CD14-positive monocyte (primary cell): ENCODE measurements around the gene KIRREL3. TPM values are rescaled to one million over a fixed set of nuclear protein-coding genes. Genes with fewer than 3 reads are reported as not detected.

Experiments used
- DNase-seq, 3 donors: peaks; one replicate each; pipeline ENCODE4 v3.0.0-alpha.2; 2011 to 2022
- H2AFZ ChIP-seq: 2 replicates; pipeline ENCODE4 v1.6.0; 2012; ENCODE audit warnings: mild to moderate bottlenecking, low read depth, low read length, inconsistent platforms; ENCODE audit not compliant: insufficient read depth, poor library complexity, severe bottlenecking
- H3K27ac ChIP-seq, 2 donors: 1 replicate in 1 of 2; 2 replicates in 1 of 2; pipeline ENCODE4 v1.5.1; 2012 to 2013; ENCODE audit warnings: low read length in 2 of 2, control low read depth in 1 of 2, inconsistent platforms in 1 of 2, low read depth in 1 of 2, mild to moderate bottlenecking in 1 of 2
- H3K27me3 ChIP-seq, 2 donors: one replicate each; pipeline versions ENCODE4 v1.6.0 to v1.6.1; 2011 to 2013; ENCODE audit warnings: low read length in 2 of 2; ENCODE audit not compliant: control insufficient read depth in 2 of 2, insufficient read depth in 2 of 2
- H3K36me3 ChIP-seq, 2 donors: replicated peaks in 1 of 2; 1 replicate in 1 of 2; 2 replicates in 1 of 2; pipeline versions ENCODE4 v1.5.1 to v1.6.1; 2012 to 2013; ENCODE audit warnings: low read length in 2 of 2, control low read depth in 1 of 2, inconsistent platforms in 1 of 2, mild to moderate bottlenecking in 1 of 2; ENCODE audit not compliant: insufficient read depth in 2 of 2, control insufficient read depth in 1 of 2
- H3K4me1 ChIP-seq, 2 donors: 1 replicate in 1 of 2; 2 replicates in 1 of 2; pipeline versions ENCODE4 v1.5.1 to v1.6.1; 2012 to 2013; ENCODE audit warnings: low read length in 2 of 2, control low read depth in 1 of 2, inconsistent platforms in 1 of 2, mild to moderate bottlenecking in 1 of 2, moderate library complexity in 1 of 2; ENCODE audit not compliant: insufficient read depth in 2 of 2, control insufficient read depth in 1 of 2
- H3K4me2 ChIP-seq: replicated peaks from 2 replicates; pipeline ENCODE3; 2012; ENCODE audit warnings: low read length, moderate library complexity, mild to moderate bottlenecking; ENCODE audit not compliant: poor library complexity, severe bottlenecking; ENCODE audit errors: extremely low read depth
- H3K4me3 ChIP-seq, 3 experiments: fragments of 200-600 bp in 1 of 3; sonication (generic) in 1 of 3; replicated peaks in 1 of 3; 1 replicate in 2 of 3; 2 replicates in 1 of 3; pipeline ENCODE4 v1.5.1; 2011 to 2013; ENCODE audit warnings: low read length in 3 of 3, mild to moderate bottlenecking in 3 of 3, control low read depth in 2 of 3, low read depth in 2 of 3, inconsistent platforms in 1 of 3, moderate library complexity in 1 of 3
- H3K79me2 ChIP-seq: 2 replicates; pipeline ENCODE4 v1.6.0; 2012; ENCODE audit warnings: mild to moderate bottlenecking, control low read depth, inconsistent platforms, low read length, moderate library complexity; ENCODE audit not compliant: insufficient read depth
- H3K9ac ChIP-seq: 2 replicates; pipeline ENCODE4 v1.6.0; 2017; ENCODE audit warnings: low read length, mild to moderate bottlenecking; ENCODE audit not compliant: insufficient read depth, poor library complexity, severe bottlenecking
- H3K9me3 ChIP-seq, 2 donors: replicated peaks in 1 of 2; 1 replicate in 1 of 2; 2 replicates in 1 of 2; pipeline versions ENCODE4 v1.5.1 to v1.6.1; 2012 to 2013; ENCODE audit warnings: low read length in 2 of 2, control low read depth in 1 of 2; ENCODE audit not compliant: control insufficient read depth in 1 of 2, insufficient read depth in 1 of 2
- H4K20me1 ChIP-seq: 2 replicates; pipeline ENCODE4 v1.6.0; 2012; ENCODE audit warnings: mild to moderate bottlenecking, low read length, control low read depth, moderate library complexity; ENCODE audit not compliant: insufficient read depth
- H3K27ac Mint-ChIP-seq, 7 donors: one replicate each; pipeline ENCODE4 v1.8.0; 2020; ENCODE audit warnings: mild to moderate bottlenecking in 7 of 7, mixed read lengths in 7 of 7, moderate library complexity in 6 of 7, inconsistent platforms in 2 of 7
- H3K27me3 Mint-ChIP-seq, 3 donors: one replicate each; pipeline ENCODE4 v1.8.0; 2021 to 2022; ENCODE audit warnings: low read depth in 3 of 3, mild to moderate bottlenecking in 3 of 3, mixed read lengths in 3 of 3, moderate library complexity in 3 of 3, inconsistent platforms in 1 of 3
- H3K36me3 Mint-ChIP-seq, 2 donors: one replicate each; pipeline ENCODE4 v1.8.0; 2020; ENCODE audit warnings: mixed read lengths in 2 of 2, inconsistent platforms in 1 of 2, mild to moderate bottlenecking in 1 of 2
- H3K4me1 Mint-ChIP-seq: one replicate; pipeline ENCODE4 v1.8.0; 2020; ENCODE audit warnings: mild to moderate bottlenecking, mixed read lengths
- H3K4me3 Mint-ChIP-seq, 2 donors: one replicate each; pipeline ENCODE4 v1.8.0; 2020; ENCODE audit warnings: mild to moderate bottlenecking in 2 of 2, mixed read lengths in 2 of 2, moderate library complexity in 1 of 2
- H3K9me3 Mint-ChIP-seq, 7 donors: one replicate each; pipeline ENCODE4 v1.8.0; 2020 to 2022; ENCODE audit warnings: mixed read lengths in 7 of 7, mild to moderate bottlenecking in 6 of 7, moderate library complexity in 6 of 7, inconsistent platforms in 2 of 7
- CTCF ChIP-seq: fragments of 200-600 bp; IDR thresholded peaks from one replicate; pipeline ENCODE4 v1.8.0; 2022; ENCODE audit warnings: antibody characterized with exemption, mild to moderate bottlenecking
- WGBS: methylation state at CpG from one replicate; pipeline ENCODE4 v1.1.5; 2013; ENCODE audit warnings: missing lambda C conversion rate; ENCODE audit not compliant: insufficient coverage; 5-methylcytosine and 5-hydroxymethylcytosine counted together
- intact Hi-C, 2 donors: fragments of 100-400 bp; cut with micrococcal nuclease; formaldehyde crosslinking; loops; one replicate each; pipeline versions ENCODE4 v1.15.0 to v1.15.1; 2023
- polyA plus RNA-seq, 3 donors: library from polyadenylated mRNA; depleted of rRNA in 1 of 3; unstranded in 2 of 3; stranded (reverse) in 1 of 3; fragments of 300-500 nt in 2 of 3; fragments of >200 nt in 1 of 3; fragmentation: Illumina TruSeq in 2 of 3; gene quantifications; 1 replicate in 2 of 3; 2 replicates in 1 of 3; pipeline ENCODE4 v1.2.3, GENCODE V29; 2012 to 2021

KIRREL3 gene
- polyA plus RNA-seq, 3 donors, result not detected

DNA sequence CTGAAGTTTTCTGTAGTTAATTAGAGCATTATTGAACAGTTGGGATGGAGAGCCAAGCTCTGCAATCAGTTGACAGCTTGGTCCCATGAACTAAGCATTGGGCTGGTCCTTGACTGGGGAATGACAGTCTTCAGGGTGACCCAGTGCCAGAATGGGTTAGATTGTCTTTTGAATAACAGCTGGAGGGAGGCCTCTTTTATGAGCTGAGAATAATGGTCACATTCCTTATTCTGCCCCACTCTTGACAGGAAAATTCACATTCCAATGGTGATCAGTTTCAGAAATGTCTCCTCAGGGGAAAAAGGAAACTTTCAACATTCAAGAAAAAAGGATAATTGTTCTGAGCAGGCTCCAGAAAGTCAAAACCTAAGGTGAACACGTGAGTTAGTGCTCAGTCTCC, 113.9 kb downstream of the KIRREL3 start:
- intact Hi-C loops, result no loop called here
- Mint-ChIP-seq H3K36me3 (no peaks in the 10 kb centered on the region), H3K27me3 (peaks cover 2 to 4% (median 2%) of the 10 kb centered on the region in 3 donors), H3K4me1 (no peaks in the 10 kb centered on the region), H3K27ac (no peak overlapping the region), H3K9me3 (peaks cover 0 to 3% (median 0%) of the 10 kb centered on the region in 7 donors), H3K4me3 (no peak overlapping the region)
- no peak overlapping the region for H3K27ac ChIP-seq
- TF ChIP-seq CTCF, result no peak
- H3K4me3 ChIP-seq, result no peak overlapping the region
- no peak overlapping the region for H2AFZ ChIP-seq
- no peaks in the 10 kb centered on the region for H3K79me2 ChIP-seq
- no peak overlapping the region for H3K4me2 ChIP-seq
- 80% methylated on average over 1 of the region's 1 CpG for WGBS
- H3K9ac ChIP-seq, result no peak overlapping the region
- no peaks in the 10 kb centered on the region for H3K4me1 ChIP-seq
- no peaks in the 10 kb centered on the region for H3K9me3 ChIP-seq
- DNase-seq, result no peak
- H3K27me3 ChIP-seq, result no peaks in the 10 kb centered on the region
- no peaks in the 10 kb centered on the region for H3K36me3 ChIP-seq
- no peaks in the 10 kb centered on the region for H4K20me1 ChIP-seq

DNA sequence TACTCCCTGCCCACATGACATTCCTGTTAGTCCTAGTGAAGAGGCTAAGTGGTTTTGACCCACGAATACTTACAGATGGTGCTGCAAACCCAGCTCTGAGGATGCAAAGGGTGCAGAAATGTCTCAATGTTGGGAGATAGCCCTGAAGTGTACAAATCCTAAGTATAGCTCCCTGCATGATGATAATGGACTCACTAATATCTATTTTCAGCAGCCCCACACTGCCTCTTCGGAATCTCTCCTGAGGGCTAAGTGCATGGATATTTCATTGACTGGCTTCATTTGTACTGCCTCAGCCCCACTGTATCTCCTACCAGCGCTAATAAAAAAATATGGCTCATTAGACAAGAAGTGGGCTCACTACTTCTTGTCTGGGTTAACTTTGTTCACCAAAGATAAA, 114.5 kb downstream of the KIRREL3 start:
- no peak for DNase-seq
- WGBS, result 100% methylated on average over 1 of the region's 3 CpGs
- H3K27me3 Mint-ChIP-seq, result peaks cover 1 to 4% (median 2%) of the 10 kb centered on the region in 3 donors
- Histone ChIP-seq H3K79me2 (no peaks in the 10 kb centered on the region), H3K4me3 (no peak overlapping the region), H2AFZ (no peak overlapping the region), H3K4me2 (no peak overlapping the region), H3K4me1 (no peaks in the 10 kb centered on the region), H3K9ac (no peak overlapping the region), H3K27me3 (no peaks in the 10 kb centered on the region), H3K9me3 (no peaks in the 10 kb centered on the region), H3K27ac (no peak overlapping the region), H4K20me1 (no peaks in the 10 kb centered on the region), H3K36me3 (no peaks in the 10 kb centered on the region)
- H3K9me3 Mint-ChIP-seq, result peaks cover 0 to 3% (median 0%) of the 10 kb centered on the region in 7 donors
- H3K4me3 Mint-ChIP-seq, result no peak overlapping the region
- H3K4me1 Mint-ChIP-seq, result no peaks in the 10 kb centered on the region
- H3K36me3 Mint-ChIP-seq, result no peaks in the 10 kb centered on the region
- no peak overlapping the region for H3K27ac Mint-ChIP-seq
- intact Hi-C loops, result no loop called here
- TF ChIP-seq CTCF, result no peak
